HG03280 (cell line): ENCODE data around the gene ALDH1A2.
"Not testable (repeated sequence)": the region's sequence is repeated elsewhere in the genome, so short reads cannot be mapped to it uniquely, and the experiment has no call there.

Experiments
- ATAC-seq: cut with Tn5 transposase; IDR thresholded peaks from one replicate; pipeline ENCODE4 v1.9.1; 2021; ENCODE audit warnings: mild to moderate bottlenecking, moderate library complexity; ENCODE audit not compliant: unreplicated experiment

ALDH1A2 gene

GRCh38 chr15:58065445-58066041 lies at the start of gene ALDH1A2:
TSS of gene ALDH1A2 (minus strand) at chr15:58065711. CDS start at chr15:58065650, 61 bp downstream.
- no peak for ATAC-seq

- ATAC-seq = no peak
Observed at GRCh38 chr15:58114812-58115211, 49.3 kb upstream of the ALDH1A2 start.

GRCh38 chr15:58114388-58114787 lies 48.9 kb upstream of the ALDH1A2 start:
- no peak for ATAC-seq

GRCh38 chr15:58113358-58113757 lies 47.8 kb upstream of the ALDH1A2 start:
- ATAC-seq = not testable (repeated sequence)

GRCh38 chr15:58111718-58112104 lies 46.2 kb upstream of the ALDH1A2 start:
- ATAC-seq = no peak

GRCh38 chr15:58110999-58111717 lies 45.6 kb upstream of the ALDH1A2 start:
- ATAC-seq = no peak

GRCh38 chr15:58109419-58109818 lies 43.9 kb upstream of the ALDH1A2 start:
- ATAC-seq = no peak

GRCh38 chr15:58108117-58108516 lies 42.6 kb upstream of the ALDH1A2 start:
- ATAC-seq = no peak

GRCh38 chr15:58103482-58103881 lies 38.0 kb upstream of the ALDH1A2 start:
- ATAC-seq = no peak

- no peak for ATAC-seq
Observed at GRCh38 chr15:58096529-58097084, 31.1 kb upstream of the ALDH1A2 start.

GRCh38 chr15:58095415-58095814 lies 29.9 kb upstream of the ALDH1A2 start:
- no peak for ATAC-seq

- no peak for ATAC-seq
Observed at GRCh38 chr15:58087871-58088270, 22.4 kb upstream of the ALDH1A2 start.

GRCh38 chr15:58086491-58086890 lies 21.0 kb upstream of the ALDH1A2 start:
- no peak for ATAC-seq

GRCh38 chr15:58083526-58083925 lies 18.0 kb upstream of the ALDH1A2 start:
- no peak for ATAC-seq

- ATAC-seq = no peak
Observed at GRCh38 chr15:58081891-58082290, 16.4 kb upstream of the ALDH1A2 start.

GRCh38 chr15:58081456-58081855 lies 15.9 kb upstream of the ALDH1A2 start:
- no peak for ATAC-seq

- ATAC-seq = not testable (repeated sequence)
Observed at GRCh38 chr15:58080959-58081358, 15.4 kb upstream of the ALDH1A2 start.

- ATAC-seq = no peak
Observed at GRCh38 chr15:58080398-58080797, 14.9 kb upstream of the ALDH1A2 start.

GRCh38 chr15:58078591-58078990 lies 13.1 kb upstream of the ALDH1A2 start:
- ATAC-seq = no peak

GRCh38 chr15:58077427-58077826 lies 11.9 kb upstream of the ALDH1A2 start:
- ATAC-seq = no peak

GRCh38 chr15:58074452-58074851 lies 8.9 kb upstream of the ALDH1A2 start:
- ATAC-seq = no peak

GRCh38 chr15:58070801-58071418 lies 5.4 kb upstream of the ALDH1A2 start:
- no peak for ATAC-seq
